SU-DHL-6 (cell line): ENCODE data around the gene SOHLH2.

Experiments
- H2AFZ ChIP-seq: fragments of 200-600 bp; sonication (generic); 2 replicates; pipeline ENCODE4 v1.6.1; 2014; ENCODE audit warnings: low read depth, mild to moderate bottlenecking, moderate library complexity, mixed read lengths, antibody characterized with exemption, low read length; ENCODE audit not compliant: severe bottlenecking
- H3F3A ChIP-seq: fragments of 200-600 bp; shearing (Covaris generic); 2 replicates; pipeline ENCODE4 v1.6.0; 2016; ENCODE audit warnings: antibody characterized with exemption, mild to moderate bottlenecking; ENCODE audit not compliant: insufficient read depth
- H3K27ac ChIP-seq: fragments of 200-600 bp; sonication (generic); 2 replicates; pipeline ENCODE4 v1.5.1; 2016; ENCODE audit warnings: low read depth, mild to moderate bottlenecking, low read length, moderate library complexity, mixed read lengths
- H3K27me3 ChIP-seq: fragments of 200-600 bp; sonication (generic), shearing (Covaris generic); 2 replicates; pipeline ENCODE4 v1.6.0; 2014; ENCODE audit warnings: mild to moderate bottlenecking, low read length
- H3K36me3 ChIP-seq: fragments of 200-600 bp; sonication (generic); 2 replicates; pipeline ENCODE4 v1.6.1; 2014; ENCODE audit warnings: mild to moderate bottlenecking, low read length, mixed read lengths
- H3K4me2 ChIP-seq: fragments of 300-600, 200-600 bp; shearing (Covaris generic), sonication (generic); 2 replicates; pipeline ENCODE4 v1.6.0; 2014; ENCODE audit warnings: low read length, low read depth, mild to moderate bottlenecking; ENCODE audit not compliant: poor library complexity, severe bottlenecking
- H3K4me3 ChIP-seq: fragments of 200-600 bp; sonication (generic); 2 replicates; pipeline ENCODE4 v1.5.1; 2014; ENCODE audit warnings: antibody characterized with exemption, low read length, mild to moderate bottlenecking, mixed read lengths; ENCODE audit not compliant: insufficient read depth, poor library complexity, severe bottlenecking
- H3K79me2 ChIP-seq: fragments of 200-600 bp; sonication (generic); 2 replicates; pipeline ENCODE4 v1.6.1; 2014; ENCODE audit warnings: mild to moderate bottlenecking, low read length, moderate library complexity; ENCODE audit not compliant: insufficient read depth
- H3K9ac ChIP-seq: fragments of 200-600 bp; sonication (generic); 2 replicates; pipeline ENCODE4 v1.7.0; 2014; ENCODE audit warnings: mild to moderate bottlenecking, low read length
- H3K9me2 ChIP-seq: fragments of 200-600 bp; sonication (generic); replicated peaks from 2 replicates; pipeline ENCODE4 v1.6.1; 2014; ENCODE audit warnings: low read length; ENCODE audit not compliant: insufficient read depth
- H3K9me3 ChIP-seq: fragments of 200-600 bp; sonication (generic); 2 replicates; pipeline ENCODE4 v1.6.1; 2014; ENCODE audit warnings: low read length, mixed read lengths; ENCODE audit not compliant: insufficient read depth
- H4K20me1 ChIP-seq: fragments of 200-600 bp; sonication (generic); 2 replicates; pipeline ENCODE4 v1.6.1; 2014; ENCODE audit warnings: low read depth, mild to moderate bottlenecking, antibody characterized with exemption, low read length, moderate library complexity, mixed read lengths
- EZH2phosphoT487 ChIP-seq: fragments of 200-600 bp; sonication (generic), shearing (Covaris generic); conservative IDR thresholded peaks from 2 replicates; pipeline ENCODE4 v1.6.1; 2018; ENCODE audit warnings: mild to moderate bottlenecking, antibody characterized with exemption, low read length, moderate library complexity, mixed read lengths
- TF ChIP-seq, protein P1 (sequence below): fragments of 200-600 bp; sonication (generic); IDR thresholded peaks from one replicate; pipeline ENCODE4 v1.5.1; 2017; ENCODE audit warnings: antibody characterized with exemption, mild to moderate bottlenecking, low read length, moderate library complexity; ENCODE audit not compliant: insufficient read depth, poor library complexity, severe bottlenecking

SOHLH2 gene

DNA sequence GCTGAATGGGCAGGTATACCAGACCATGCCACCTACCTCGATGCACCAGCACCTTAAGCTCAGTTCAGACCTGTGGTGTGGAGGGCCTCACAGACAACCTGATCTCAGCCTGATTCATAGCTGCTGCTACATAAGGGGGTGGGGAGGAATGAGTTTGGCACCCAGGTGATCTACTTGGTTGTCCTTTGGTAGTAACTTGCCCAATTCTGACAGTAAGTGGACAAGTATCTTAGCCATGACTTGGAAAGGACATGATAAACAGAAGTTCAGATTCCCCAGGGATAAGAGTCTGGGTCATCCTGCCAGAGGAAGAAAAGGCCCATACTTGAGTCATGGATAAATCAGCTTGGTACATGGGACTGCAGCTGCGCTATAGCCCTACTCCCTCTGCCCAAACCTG, 28.4 kb upstream of the SOHLH2 start:
- H3K9me3 ChIP-seq = no peaks in the 10 kb centered on the region
- no peak overlapping the region for H3K4me2 ChIP-seq
- TF ChIP-seq, protein P1, sequence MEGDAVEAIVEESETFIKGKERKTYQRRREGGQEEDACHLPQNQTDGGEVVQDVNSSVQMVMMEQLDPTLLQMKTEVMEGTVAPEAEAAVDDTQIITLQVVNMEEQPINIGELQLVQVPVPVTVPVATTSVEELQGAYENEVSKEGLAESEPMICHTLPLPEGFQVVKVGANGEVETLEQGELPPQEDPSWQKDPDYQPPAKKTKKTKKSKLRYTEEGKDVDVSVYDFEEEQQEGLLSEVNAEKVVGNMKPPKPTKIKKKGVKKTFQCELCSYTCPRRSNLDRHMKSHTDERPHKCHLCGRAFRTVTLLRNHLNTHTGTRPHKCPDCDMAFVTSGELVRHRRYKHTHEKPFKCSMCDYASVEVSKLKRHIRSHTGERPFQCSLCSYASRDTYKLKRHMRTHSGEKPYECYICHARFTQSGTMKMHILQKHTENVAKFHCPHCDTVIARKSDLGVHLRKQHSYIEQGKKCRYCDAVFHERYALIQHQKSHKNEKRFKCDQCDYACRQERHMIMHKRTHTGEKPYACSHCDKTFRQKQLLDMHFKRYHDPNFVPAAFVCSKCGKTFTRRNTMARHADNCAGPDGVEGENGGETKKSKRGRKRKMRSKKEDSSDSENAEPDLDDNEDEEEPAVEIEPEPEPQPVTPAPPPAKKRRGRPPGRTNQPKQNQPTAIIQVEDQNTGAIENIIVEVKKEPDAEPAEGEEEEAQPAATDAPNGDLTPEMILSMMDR = no peak
- TF ChIP-seq EZH2phosphoT487 = no peak
- H2AFZ ChIP-seq = no peak overlapping the region
- H3K27me3 ChIP-seq = no peaks in the 10 kb centered on the region
- no peaks in the 10 kb centered on the region for H3K79me2 ChIP-seq
- no peaks in the 10 kb centered on the region for H3F3A ChIP-seq
- H3K9me2 ChIP-seq = no peaks in the 10 kb centered on the region
- no peaks in the 10 kb centered on the region for H3K36me3 ChIP-seq
- no peak overlapping the region for H3K9ac ChIP-seq
- no peak overlapping the region for H3K27ac ChIP-seq
- H4K20me1 ChIP-seq = no peaks in the 10 kb centered on the region
- H3K4me3 ChIP-seq = no peak overlapping the region

DNA sequence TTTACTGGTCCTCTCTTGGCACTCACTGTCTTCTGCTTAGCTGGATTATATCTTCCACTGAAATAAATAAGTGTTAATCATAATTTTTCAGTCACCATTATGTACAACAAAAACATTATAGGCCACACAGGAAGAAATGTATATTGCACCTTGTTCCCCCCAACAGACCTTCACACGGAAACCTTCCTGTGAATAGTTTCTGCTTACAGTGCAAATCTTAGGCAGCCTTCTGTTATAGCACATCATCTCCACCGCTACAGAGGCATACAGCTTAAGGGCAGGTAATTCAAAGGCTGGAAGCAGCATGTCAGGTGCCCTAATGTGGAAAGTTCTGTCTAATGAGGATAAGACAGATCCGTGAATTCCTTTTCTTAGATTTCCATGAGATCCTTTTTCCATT, 16.9 kb upstream of the SOHLH2 start:
- TF ChIP-seq EZH2phosphoT487 = no peak
- TF ChIP-seq, protein P1 = no peak
- H3K79me2 ChIP-seq = no peaks in the 10 kb centered on the region

DNA sequence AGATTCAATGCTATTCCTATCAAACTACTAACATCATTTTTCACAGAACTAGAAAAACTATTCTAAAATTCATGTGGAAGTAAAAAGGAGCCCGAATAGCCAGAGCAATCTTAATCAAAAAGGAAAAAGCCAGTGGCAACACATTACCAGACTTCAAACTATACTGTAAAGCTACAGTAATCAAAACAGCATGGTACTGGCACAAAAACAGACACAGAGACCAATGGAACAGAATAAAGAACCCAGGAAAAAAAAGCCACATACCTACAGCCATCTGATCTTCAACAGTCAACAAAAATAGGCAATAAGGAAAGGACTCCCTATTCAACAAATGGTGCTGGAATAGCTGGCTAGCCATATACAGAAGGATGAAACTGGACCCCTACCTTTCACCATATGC, 10.4 kb upstream of the SOHLH2 start:
- H4K20me1 ChIP-seq = no peaks in the 10 kb centered on the region
- TF ChIP-seq, protein P1 = no peak
- no peak for TF ChIP-seq EZH2phosphoT487
- no peaks in the 10 kb centered on the region for H3K79me2 ChIP-seq

More for the DNA sequence above, 16.9 kb upstream of the SOHLH2 start:
- Histone ChIP-seq H3K36me3 (no peaks in the 10 kb centered on the region), H2AFZ (no peak overlapping the region), H4K20me1 (no peaks in the 10 kb centered on the region), H3K27ac (no peak overlapping the region), H3K4me2 (no peak overlapping the region), H3K4me3 (no peak overlapping the region), H3K9me3 (no peaks in the 10 kb centered on the region), H3K9ac (no peak overlapping the region), H3K27me3 (no peaks in the 10 kb centered on the region), H3K9me2 (no peaks in the 10 kb centered on the region), H3F3A (no peaks in the 10 kb centered on the region)

More for the DNA sequence above, 10.4 kb upstream of the SOHLH2 start:
- H3K9me3 ChIP-seq = no peaks in the 10 kb centered on the region
- no peaks in the 10 kb centered on the region for H3F3A ChIP-seq
- H3K4me3 ChIP-seq = no peak overlapping the region
- H3K9me2 ChIP-seq = no peaks in the 10 kb centered on the region
- H3K4me2 ChIP-seq = no peak overlapping the region
- no peaks in the 10 kb centered on the region for H3K36me3 ChIP-seq
- no peak overlapping the region for H3K27ac ChIP-seq
- no peak overlapping the region for H2AFZ ChIP-seq
- H3K27me3 ChIP-seq = no peaks in the 10 kb centered on the region
- no peak overlapping the region for H3K9ac ChIP-seq
